GM21447 (cell line): ENCODE results near the gene EPB41.

ENCODE experiments used
- ATAC-seq: cut with Tn5 transposase; IDR thresholded peaks from one replicate; pipeline ENCODE4 v1.9.1; 2021; ENCODE audit not compliant: unreplicated experiment

The EPB41 gene

GRCh38 chr1:28890836-28891235 is 23.5 kb upstream of the EPB41 start:
- ATAC-seq, result no peak

DNA sequence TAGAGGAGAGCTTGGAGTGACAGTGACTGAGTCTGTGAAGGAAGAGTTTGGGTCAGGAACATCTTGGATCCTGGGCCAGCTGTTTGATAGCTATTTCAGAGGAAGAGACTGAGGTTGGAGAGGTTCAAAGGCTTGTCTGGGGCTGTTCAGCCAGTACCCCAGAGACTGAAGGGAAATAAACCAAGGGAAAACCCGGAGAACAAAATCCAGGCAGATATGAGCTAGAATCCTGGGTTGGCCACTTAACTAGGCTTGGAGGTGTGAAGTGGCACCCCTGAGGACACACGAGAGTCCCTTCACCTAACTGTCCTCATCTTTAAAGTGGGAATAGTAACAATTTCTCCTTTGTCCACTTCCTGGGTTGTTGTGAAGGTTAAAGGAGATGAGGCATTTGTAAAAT is 23.1 kb upstream of the EPB41 start:
- no peak for ATAC-seq

DNA sequence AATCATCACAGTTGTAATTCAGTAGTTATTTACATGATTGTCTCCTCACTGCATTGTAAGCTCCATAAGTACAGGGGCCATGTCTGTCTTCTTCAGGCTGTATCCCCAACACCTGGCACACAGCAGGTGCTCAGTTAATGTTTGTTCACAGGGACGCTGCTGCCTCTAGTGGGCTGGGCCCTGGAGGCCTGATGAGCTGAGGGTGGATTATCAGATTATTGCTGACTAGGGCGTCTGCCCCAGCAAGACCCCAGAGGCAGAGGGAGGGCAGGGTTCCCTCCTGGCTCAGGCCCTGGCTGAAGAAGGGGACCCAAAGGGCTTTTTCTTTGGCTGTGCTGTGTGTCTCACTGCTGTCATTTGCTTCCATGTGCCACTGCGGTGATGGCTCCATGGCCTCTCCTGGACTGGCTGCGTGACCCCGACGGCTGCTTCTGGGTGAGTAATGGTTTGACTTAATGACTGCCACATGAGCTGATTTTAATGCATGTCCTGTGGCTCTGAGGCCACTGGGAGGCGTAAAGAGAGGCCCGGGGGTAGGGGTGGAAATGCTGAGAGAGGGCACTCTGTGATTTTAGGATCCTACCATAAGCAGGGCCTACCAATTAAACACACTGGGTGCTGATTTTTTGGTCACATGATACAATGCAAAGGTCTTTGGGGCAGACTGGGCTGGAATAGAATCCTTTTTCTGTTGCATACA is 20.8 kb upstream of the EPB41 start:
- ATAC-seq, result no peak

GRCh38 chr1:28894785-28895184 is 19.6 kb upstream of the EPB41 start:
- no peak for ATAC-seq

- no peak for ATAC-seq
These were observed 18.3 kb upstream of the EPB41 start for GRCh38 chr1:28895896-28896608.

GRCh38 chr1:28896609-28896986 is 17.8 kb upstream of the EPB41 start:
- no peak for ATAC-seq

GRCh38 chr1:28897789-28898188 is 16.6 kb upstream of the EPB41 start:
- ATAC-seq, result no peak

DNA sequence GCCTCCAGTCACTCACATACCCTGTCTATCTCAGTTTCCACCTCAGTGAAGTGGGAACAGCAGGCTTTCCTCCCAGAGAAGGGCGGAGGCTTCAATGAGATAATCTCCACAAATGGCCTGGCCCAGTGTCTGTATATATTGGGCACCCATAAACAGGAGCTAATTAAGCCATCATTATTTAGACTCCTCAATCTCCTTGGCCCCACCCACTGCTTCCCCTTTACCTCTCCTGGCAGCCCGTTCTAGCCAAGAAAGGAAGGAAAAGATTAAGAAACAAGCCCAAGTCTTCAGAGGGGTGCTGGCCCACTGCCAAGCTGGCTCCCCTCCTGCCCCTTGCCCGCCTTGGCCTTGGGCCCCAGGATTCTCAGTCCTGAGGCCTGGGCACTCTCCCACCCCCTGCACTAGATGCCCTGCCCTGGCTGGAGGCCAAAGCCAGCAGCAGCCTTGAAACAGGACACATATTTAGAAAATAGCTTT is 15.9 kb upstream of the EPB41 start:
- ATAC-seq, result no peak

- ATAC-seq, result no peak
These were observed 15.1 kb upstream of the EPB41 start for GRCh38 chr1:28899267-28899666.

GRCh38 chr1:28900562-28900961 is 13.8 kb upstream of the EPB41 start:
- no peak for ATAC-seq

GRCh38 chr1:28902738-28903137 is 11.6 kb upstream of the EPB41 start:
- no peak for ATAC-seq

- ATAC-seq, result no peak
These were observed 8.3 kb upstream of the EPB41 start for GRCh38 chr1:28905921-28906666.

- no peak for ATAC-seq
These were observed 5.2 kb upstream of the EPB41 start for GRCh38 chr1:28909198-28909597.

GRCh38 chr1:28910379-28911115 is 3.8 kb upstream of the EPB41 start:
- no peak for ATAC-seq

GRCh38 chr1:28913786-28914227 is 562 bp upstream of the EPB41 start:
- no peak for ATAC-seq

- no peak for ATAC-seq
These were observed 894 bp downstream of the EPB41 start for GRCh38 chr1:28915031-28915895.

DNA sequence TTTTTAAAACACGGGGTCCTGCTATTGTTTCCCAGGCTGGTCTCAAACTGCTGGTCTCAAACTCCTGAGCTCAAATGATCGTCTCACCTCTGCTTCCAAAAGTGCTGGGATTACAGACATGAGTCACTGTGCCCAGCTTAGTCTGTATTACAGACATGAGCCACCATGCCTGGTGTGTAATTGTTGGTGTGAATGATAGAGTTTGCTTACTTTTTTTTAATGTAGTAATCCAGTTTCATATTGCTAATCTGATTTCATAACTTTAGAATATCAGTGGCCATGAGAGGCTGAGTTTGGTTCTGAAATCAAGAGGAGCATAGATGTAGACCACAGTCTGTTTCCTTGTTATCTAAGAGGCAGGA is 3.4 kb downstream of the EPB41 start:
- no peak for ATAC-seq

DNA sequence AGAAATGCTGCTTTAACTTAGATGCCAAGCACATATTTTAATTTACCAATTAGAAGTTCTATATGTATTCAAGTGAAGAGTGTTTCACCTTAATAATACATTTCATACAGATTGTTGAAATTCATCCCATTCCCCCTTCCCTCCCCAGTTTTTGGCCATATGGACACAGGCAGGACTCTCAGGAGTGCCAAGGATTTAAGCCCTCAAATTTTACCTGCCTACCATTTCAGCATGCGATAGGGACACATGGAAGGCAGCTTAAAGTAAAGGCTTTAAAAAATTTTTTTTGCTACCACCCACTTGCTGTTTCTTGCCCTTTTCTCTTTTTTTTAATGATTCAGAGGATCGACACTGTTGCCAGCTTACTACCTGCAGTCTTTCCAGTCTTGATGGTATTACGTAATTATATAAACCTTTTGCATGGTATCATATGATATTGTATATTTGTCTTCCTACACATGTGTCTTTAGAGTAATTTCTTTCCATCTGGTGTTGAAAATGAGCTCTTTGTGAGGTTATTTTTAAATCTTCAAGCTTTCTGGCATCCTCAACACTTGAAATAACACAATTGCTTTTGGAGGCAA is 7.0 kb downstream of the EPB41 start:
- no peak for ATAC-seq

- no peak for ATAC-seq
These were observed 11.1 kb downstream of the EPB41 start for GRCh38 chr1:28925350-28925891.
